Measurements from ENCODE around the gene CINP. TPM values are rescaled to one million over a fixed set of nuclear protein-coding genes. Genes with fewer than 3 reads are reported as not detected.

The CINP gene
- total and polyA plus RNA-seq, 2 of the 13 experiments (the other 11 are each of a cell fraction or from before 2014, with no cell fraction given), result 32.8 to 42.8 TPM

- no peak for TF ChIP-seq TFAP4 (IDR thresholded peaks at IDR 0.05; ENCODE audit: borderline replicate concordance, low read depth)
These were observed 3.3 kb downstream of the CINP start (continued) for GRCh38 chr14:102359341-102359740.

- Histone ChIP-seq H3K27ac (ENCODE audit: extremely low read length, insufficient read depth, low read length) (no peak overlapping the region), H3K79me2 (ENCODE audit: insufficient read depth, low read length) (no peaks in the 10 kb centered on the region), H3K36me3 (replicated peaks in 1 of 2; ENCODE audit: control insufficient read depth in 1 of 2, insufficient read depth in 2 of 2, low read length in 2 of 2) (peaks cover 10 to 47% of the 10 kb centered on the region in 2 experiments; a peak in 4 of 5 replicates), H3K4me1 (ENCODE audit: insufficient read depth, low read length) (peaks cover 8% of the 10 kb centered on the region), H4K20me1 (ENCODE audit: insufficient read depth, low read length) (no peaks in the 10 kb centered on the region), H3K9ac (ENCODE audit: insufficient read depth, low read depth, low read length) (no peak overlapping the region), H3K4me3 (replicated peaks in 1 of 3; ENCODE audit: insufficient read depth in 1 of 3, low read depth in 2 of 3, low read length in 3 of 3) (no peak overlapping the region), H3K27me3 (ENCODE audit: control insufficient read depth in 1 of 2, insufficient read depth in 2 of 2, low read length in 2 of 2) (no peaks in the 10 kb centered on the region), H3K9me3 (ENCODE audit: low read length) (no peaks in the 10 kb centered on the region), H3K4me2 (ENCODE audit: low read depth, low read length) (no peak overlapping the region), H2AFZ (ENCODE audit: low read length) (no peak overlapping the region)
- WGBS (ENCODE audit: low lambda C conversion rate), result 93% methylated on average over 3 of the region's 3 CpGs
- BruUV-seq (replicated peaks), result no TSS peak
- intact Hi-C loops (cut with micrococcal nuclease; ENCODE audit: unreplicated experiment), result no loop called here
- POLR2A ChIA-PET, result no interaction called here
- no peak for DNase-seq (ENCODE audit: low spot score)
- TF ChIP-seq KAT7 (CRISPR knock-in tag; IDR thresholded peaks at IDR 0.05; ENCODE audit: borderline replicate concordance), result no peak
- TF ChIP-seq ZNF747 (CRISPR knock-in tag; IDR thresholded peaks at IDR 0.05; ENCODE audit: borderline replicate concordance), result no peak
- no peak for TF ChIP-seq ISX (CRISPR knock-in tag; conservative IDR thresholded peaks at IDR 0.05)
- no peak for TF ChIP-seq ZNF782 (CRISPR knock-in tag; IDR thresholded peaks at IDR 0.05; ENCODE audit: borderline replicate concordance)
- TF ChIP-seq KDM5A (IDR thresholded peaks at IDR 0.05; ENCODE audit: borderline replicate concordance, low read length), result no peak
- TF ChIP-seq FUBP1 (CRISPR knock-in tag; IDR thresholded peaks at IDR 0.05; ENCODE audit: borderline replicate concordance), result no peak
- no peak for TF ChIP-seq ZNF446 (CRISPR knock-in tag; IDR thresholded peaks at IDR 0.05)
- TF ChIP-seq TRIM22 (IDR thresholded peaks at IDR 0.05), result no peak
- TF ChIP-seq KDM6A (CRISPR knock-in tag; IDR thresholded peaks at IDR 0.05; ENCODE audit: low read depth), result no peak
- TF ChIP-seq ZNF839 (CRISPR knock-in tag; IDR thresholded peaks at IDR 0.05; ENCODE audit: borderline replicate concordance), result no peak
- in situ Hi-C loops (cut with HindIII; ENCODE audit: extremely low pct_ligation_motif_present, low pct_unique_long_range_greater_than_20kb), result no loop called here
- no peak for FAIRE-seq
- CTCF ChIA-PET (ENCODE audit: low intra/inter-chr PET ratio, low total read pairs), result no interaction called here
- ATAC-seq, result no peak
These were observed 6.4 kb downstream of the CINP start for GRCh38 chr14:102356280-102356679.
